Measurements from ENCODE around the gene SLC39A13. TPM values are rescaled to one million over a fixed set of nuclear protein-coding genes. Genes with fewer than 3 reads are reported as not detected.

The SLC39A13 gene
- total and polyA plus RNA-seq, 2 of the 13 experiments (the other 11 are each of a cell fraction or from before 2014, with no cell fraction given), result 15.3 to 30.5 TPM

DNA sequence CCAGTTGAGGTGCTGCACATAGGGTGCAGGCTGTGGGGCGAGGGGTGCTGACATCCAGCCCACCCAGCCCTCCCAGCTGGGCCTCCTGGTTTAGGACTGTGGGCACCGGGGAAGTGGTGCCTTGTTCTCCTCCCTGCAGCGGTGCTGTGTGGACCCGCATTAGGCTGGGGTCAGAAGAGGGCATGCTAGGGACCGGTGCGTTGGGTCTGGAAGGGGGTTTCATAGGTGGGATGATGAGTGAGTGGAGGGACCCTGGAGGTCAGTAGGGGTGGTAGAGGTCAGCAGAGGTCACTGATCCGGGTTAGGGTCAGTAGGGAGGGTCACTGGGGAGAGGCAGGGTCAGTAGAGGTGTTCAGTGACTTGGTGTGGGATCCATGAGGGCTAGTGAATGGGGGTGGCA is 49.2 kb upstream of the SLC39A13 start (continued):
- TF ChIP-seq, protein P1, sequence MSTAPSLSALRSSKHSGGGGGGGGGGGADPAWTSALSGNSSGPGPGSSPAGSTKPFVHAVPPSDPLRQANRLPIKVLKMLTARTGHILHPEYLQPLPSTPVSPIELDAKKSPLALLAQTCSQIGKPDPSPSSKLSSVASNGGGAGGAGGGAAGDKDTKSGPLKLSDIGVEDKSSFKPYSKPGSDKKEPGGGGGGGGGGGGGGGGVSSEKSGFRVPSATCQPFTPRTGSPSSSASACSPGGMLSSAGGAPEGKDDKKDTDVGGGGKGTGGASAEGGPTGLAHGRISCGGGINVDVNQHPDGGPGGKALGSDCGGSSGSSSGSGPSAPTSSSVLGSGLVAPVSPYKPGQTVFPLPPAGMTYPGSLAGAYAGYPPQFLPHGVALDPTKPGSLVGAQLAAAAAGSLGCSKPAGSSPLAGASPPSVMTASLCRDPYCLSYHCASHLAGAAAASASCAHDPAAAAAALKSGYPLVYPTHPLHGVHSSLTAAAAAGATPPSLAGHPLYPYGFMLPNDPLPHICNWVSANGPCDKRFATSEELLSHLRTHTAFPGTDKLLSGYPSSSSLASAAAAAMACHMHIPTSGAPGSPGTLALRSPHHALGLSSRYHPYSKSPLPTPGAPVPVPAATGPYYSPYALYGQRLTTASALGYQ (CRISPR knock-in tag; IDR thresholded peaks at IDR 0.05), result no peak
- TF ChIP-seq ZNF253 (CRISPR knock-in tag; IDR thresholded peaks at IDR 0.05; ENCODE audit: borderline replicate concordance) (no peak), GATAD1 (CRISPR knock-in tag; IDR thresholded peaks at IDR 0.05) (no peak)

DNA sequence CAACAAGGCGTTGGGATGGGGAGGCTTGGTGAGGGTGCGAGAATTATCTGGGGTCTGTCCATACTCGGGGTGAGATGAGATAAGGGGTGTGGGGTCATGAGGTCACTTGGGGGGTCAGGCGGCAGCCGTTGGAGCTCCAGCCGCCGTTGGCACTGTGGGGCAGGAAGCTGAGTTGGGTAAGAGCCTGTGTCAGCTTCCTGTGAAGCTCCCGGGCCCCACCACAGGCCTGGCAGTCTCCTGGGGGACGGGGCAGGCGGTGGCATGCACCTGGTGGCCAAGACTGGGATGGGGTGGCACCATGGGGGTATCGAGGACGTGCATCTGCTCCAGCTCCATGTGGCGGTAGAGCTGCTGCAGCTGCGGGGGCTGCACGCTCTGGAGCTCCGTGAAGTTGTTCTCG is 48.8 kb upstream of the SLC39A13 start:
- 0% methylated on average over 2 of the region's 17 CpGs for WGBS (ENCODE audit: low lambda C conversion rate)

GRCh38 chr11:47360341-47360740 is 48.0 kb upstream of the SLC39A13 start:
- Histone ChIP-seq H2AFZ (ENCODE audit: low read length) (no peak overlapping the region), H3K27ac (ENCODE audit: extremely low read length, insufficient read depth, low read length) (no peak overlapping the region), H3K4me3 (replicated peaks in 1 of 3; ENCODE audit: insufficient read depth in 1 of 3, low read depth in 2 of 3, low read length in 3 of 3) (no peak overlapping the region), H3K9ac (ENCODE audit: insufficient read depth, low read depth, low read length) (no peak overlapping the region), H3K36me3 (replicated peaks in 1 of 2; ENCODE audit: control insufficient read depth in 1 of 2, insufficient read depth in 2 of 2, low read length in 2 of 2) (no peaks in the 10 kb centered on the region), H3K79me2 (ENCODE audit: insufficient read depth, low read length) (no peaks in the 10 kb centered on the region), H3K27me3 (ENCODE audit: control insufficient read depth in 1 of 2, insufficient read depth in 2 of 2, low read length in 2 of 2) (0 out of 5 replicates have a peak, but pooled peaks cover 0 to 4% of the 10 kb centered on the region in 2 experiments), H3K4me2 (ENCODE audit: low read depth, low read length) (no peak overlapping the region), H3K4me1 (ENCODE audit: insufficient read depth, low read length) (peaks cover 51% of the 10 kb centered on the region), H4K20me1 (ENCODE audit: insufficient read depth, low read length) (no peaks in the 10 kb centered on the region), H3K9me3 (ENCODE audit: low read length) (no peaks in the 10 kb centered on the region)
- ATAC-seq, result no peak
- POLR2A ChIA-PET, result interaction anchor here (1.2 kb wide), 1 partner anchor 188 kb away, joined by 3 read pairs; no protein-coding TSS in a partner anchor
- no peak for FAIRE-seq
- in situ Hi-C loops (cut with HindIII; ENCODE audit: extremely low pct_ligation_motif_present, low pct_unique_long_range_greater_than_20kb) (no loop called here), intact Hi-C loops (cut with micrococcal nuclease; ENCODE audit: unreplicated experiment) (no loop called here)
- 73% methylated on average over 14 of the region's 15 CpGs for WGBS (ENCODE audit: low lambda C conversion rate)
- no peak for DNase-seq (ENCODE audit: low spot score)
- BruUV-seq (replicated peaks), result no TSS peak
- CTCF ChIA-PET (ENCODE audit: low intra/inter-chr PET ratio, low total read pairs), result no interaction called here
- TF ChIP-seq ZNF629 (CRISPR knock-in tag; conservative IDR thresholded peaks at IDR 0.05), result peak; percentile 41; the same call in 1 of the 2 replicates
- 0 out of 2 replicates have a peak, but pooled peaks have one; percentile 6 for TF ChIP-seq ZNF292 (CRISPR knock-in tag; IDR thresholded peaks at IDR 0.05; ENCODE audit: borderline replicate concordance, low read depth)
- TF ChIP-seq, protein P2, sequence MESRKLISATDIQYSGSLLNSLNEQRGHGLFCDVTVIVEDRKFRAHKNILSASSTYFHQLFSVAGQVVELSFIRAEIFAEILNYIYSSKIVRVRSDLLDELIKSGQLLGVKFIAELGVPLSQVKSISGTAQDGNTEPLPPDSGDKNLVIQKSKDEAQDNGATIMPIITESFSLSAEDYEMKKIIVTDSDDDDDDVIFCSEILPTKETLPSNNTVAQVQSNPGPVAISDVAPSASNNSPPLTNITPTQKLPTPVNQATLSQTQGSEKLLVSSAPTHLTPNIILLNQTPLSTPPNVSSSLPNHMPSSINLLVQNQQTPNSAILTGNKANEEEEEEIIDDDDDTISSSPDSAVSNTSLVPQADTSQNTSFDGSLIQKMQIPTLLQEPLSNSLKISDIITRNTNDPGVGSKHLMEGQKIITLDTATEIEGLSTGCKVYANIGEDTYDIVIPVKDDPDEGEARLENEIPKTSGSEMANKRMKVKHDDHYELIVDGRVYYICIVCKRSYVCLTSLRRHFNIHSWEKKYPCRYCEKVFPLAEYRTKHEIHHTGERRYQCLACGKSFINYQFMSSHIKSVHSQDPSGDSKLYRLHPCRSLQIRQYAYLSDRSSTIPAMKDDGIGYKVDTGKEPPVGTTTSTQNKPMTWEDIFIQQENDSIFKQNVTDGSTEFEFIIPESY (CRISPR knock-in tag; IDR thresholded peaks at IDR 0.05), result peak; percentile 38; the same call in 1 of the 2 replicates
- no peak for TF ChIP-seq PHF20 (CRISPR knock-in tag; IDR thresholded peaks at IDR 0.05)
- TF ChIP-seq, protein P3, sequence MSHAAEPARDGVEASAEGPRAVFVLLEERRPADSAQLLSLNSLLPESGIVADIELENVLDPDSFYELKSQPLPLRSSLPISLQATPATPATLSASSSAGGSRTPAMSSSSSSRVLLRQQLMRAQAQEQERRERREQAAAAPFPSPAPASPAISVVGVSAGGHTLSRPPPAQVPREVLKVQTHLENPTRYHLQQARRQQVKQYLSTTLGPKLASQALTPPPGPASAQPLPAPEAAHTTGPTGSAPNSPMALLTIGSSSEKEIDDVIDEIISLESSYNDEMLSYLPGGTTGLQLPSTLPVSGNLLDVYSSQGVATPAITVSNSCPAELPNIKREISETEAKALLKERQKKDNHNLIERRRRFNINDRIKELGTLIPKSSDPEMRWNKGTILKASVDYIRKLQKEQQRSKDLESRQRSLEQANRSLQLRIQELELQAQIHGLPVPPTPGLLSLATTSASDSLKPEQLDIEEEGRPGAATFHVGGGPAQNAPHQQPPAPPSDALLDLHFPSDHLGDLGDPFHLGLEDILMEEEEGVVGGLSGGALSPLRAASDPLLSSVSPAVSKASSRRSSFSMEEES (CRISPR knock-in tag; IDR thresholded peaks at IDR 0.05), result no peak

More for the DNA sequence above, 48.8 kb upstream of the SLC39A13 start:
- H3K27ac ChIP-seq (ENCODE audit: extremely low read length, insufficient read depth, low read length), result no peak overlapping the region
- ChIA-PET CTCF (ENCODE audit: low intra/inter-chr PET ratio, low total read pairs) (no interaction called here), POLR2A (interaction anchor here (1.0 to 1.2 kb wide), 2 partner anchors 10 to 187 kb away, joined by 3 read pairs; no protein-coding TSS in a partner anchor)
- no peaks in the 10 kb centered on the region for H3K79me2 ChIP-seq (ENCODE audit: insufficient read depth, low read length)
- in situ Hi-C loops (cut with HindIII; ENCODE audit: extremely low pct_ligation_motif_present, low pct_unique_long_range_greater_than_20kb) (no loop called here), intact Hi-C loops (cut with micrococcal nuclease; ENCODE audit: unreplicated experiment) (loop anchor here (5.0 kb wide), 1 partner anchor 253 kb away; no protein-coding TSS in a partner anchor)
- H3K36me3 ChIP-seq (replicated peaks in 1 of 2; ENCODE audit: control insufficient read depth in 1 of 2, insufficient read depth in 2 of 2, low read length in 2 of 2), result no peaks in the 10 kb centered on the region
- BruUV-seq (replicated peaks), result no TSS peak
- H3K4me3 ChIP-seq (replicated peaks in 1 of 3; ENCODE audit: insufficient read depth in 1 of 3, low read depth in 2 of 3, low read length in 3 of 3), result peak overlapping the region in 1 of 3 experiments; percentile 16; a peak in 1 of 6 replicates
- peak overlapping the region; percentile 33; the same call in 1 of the 2 replicates for H3K4me2 ChIP-seq (ENCODE audit: low read depth, low read length)
- no peak for ATAC-seq
- no peak for DNase-seq (ENCODE audit: low spot score)
- 0 out of 5 replicates have a peak, but pooled peaks cover 0 to 5% of the 10 kb centered on the region in 2 experiments for H3K27me3 ChIP-seq (ENCODE audit: control insufficient read depth in 1 of 2, insufficient read depth in 2 of 2, low read length in 2 of 2)
- H3K9me3 ChIP-seq (ENCODE audit: low read length), result no peaks in the 10 kb centered on the region
- H2AFZ ChIP-seq (ENCODE audit: low read length), result no peak overlapping the region
- H3K9ac ChIP-seq (ENCODE audit: insufficient read depth, low read depth, low read length), result no peak overlapping the region
- FAIRE-seq, result no peak
- H3K4me1 ChIP-seq (ENCODE audit: insufficient read depth, low read length), result peaks cover 47% of the 10 kb centered on the region
- TF ChIP-seq ZNF557 (CRISPR knock-in tag; IDR thresholded peaks at IDR 0.05), result no peak
- TF ChIP-seq GATA4 (IDR thresholded peaks at IDR 0.05; ENCODE audit: borderline replicate concordance, low read depth), result no peak
- no peaks in the 10 kb centered on the region for H4K20me1 ChIP-seq (ENCODE audit: insufficient read depth, low read length)
